Nephron progenitor cell (in vitro differentiated cells): ENCODE data around the gene SIPA1.
"Not testable (repeated sequence)": the region's sequence is repeated elsewhere in the genome, so short reads cannot be mapped to it uniquely, and the experiment has no call there.

Source experiments
- DNase-seq: peaks from one replicate; pipeline ENCODE4 v3.0.0; 2021
- H3K27ac Mint-ChIP-seq: 2 replicates; pipeline ENCODE4 v1.8.0; 2021; ENCODE audit warnings: mild to moderate bottlenecking, moderate library complexity, mixed read lengths
- H3K27me3 Mint-ChIP-seq: 2 replicates; pipeline ENCODE4 v1.8.0; 2021; ENCODE audit warnings: mild to moderate bottlenecking, low read depth, mixed read lengths; ENCODE audit not compliant: poor library complexity
- H3K36me3 Mint-ChIP-seq: 2 replicates; pipeline ENCODE4 v1.8.0; 2021; ENCODE audit warnings: low read depth, mixed read lengths
- H3K4me1 Mint-ChIP-seq: 2 replicates; pipeline ENCODE4 v1.8.0; 2021; ENCODE audit warnings: mixed read lengths
- H3K4me3 Mint-ChIP-seq: 2 replicates; pipeline ENCODE4 v1.8.0; 2021; ENCODE audit warnings: mild to moderate bottlenecking, moderate library complexity, mixed read lengths
- H3K9me3 Mint-ChIP-seq: 2 replicates; pipeline ENCODE4 v1.8.0; 2021; ENCODE audit warnings: mild to moderate bottlenecking, moderate library complexity, mixed read lengths
- CTCF ChIP-seq: fragments of 200-600 bp; sonication (generic); IDR thresholded peaks from 2 replicates; pipeline ENCODE4 v1.5.0; 2021; ENCODE audit warnings: antibody characterized with exemption

The SIPA1 gene

GRCh38 chr11:65660038-65660437 is 22.1 kb downstream of the SIPA1 start:
- no peak for TF ChIP-seq CTCF
- peaks cover 13% of the 10 kb centered on the region for H3K4me1 Mint-ChIP-seq
- peaks cover 2% of the 10 kb centered on the region for H3K27me3 Mint-ChIP-seq
- no peak overlapping the region for H3K4me3 Mint-ChIP-seq
- DNase-seq = no peak
- peaks cover 52% of the 10 kb centered on the region for H3K36me3 Mint-ChIP-seq
- H3K9me3 Mint-ChIP-seq = no peaks in the 10 kb centered on the region
- peak overlapping the region; percentile 91 for H3K27ac Mint-ChIP-seq

GRCh38 chr11:65660908-65661307 is 23.0 kb downstream of the SIPA1 start:
- DNase-seq, H3K27ac Mint-ChIP-seq, H3K27me3 Mint-ChIP-seq, H3K9me3 Mint-ChIP-seq: not testable (repeated sequence)
- Mint-ChIP-seq H3K4me1 (peaks cover 13% of the 10 kb centered on the region), H3K36me3 (peaks cover 44% of the 10 kb centered on the region), H3K4me3 (peak overlapping the region; percentile 83)

- Mint-ChIP-seq H3K4me1 (peaks cover 13% of the 10 kb centered on the region), H3K9me3 (no peaks in the 10 kb centered on the region), H3K27me3 (peaks cover 11% of the 10 kb centered on the region), H3K36me3 (peaks cover 36% of the 10 kb centered on the region), H3K27ac (no peak overlapping the region), H3K4me3 (peak overlapping the region; percentile 83)
- no peak for TF ChIP-seq CTCF
- DNase-seq = no peak
Measured at GRCh38 chr11:65661599-65662246, 23.8 kb downstream of the SIPA1 start.

GRCh38 chr11:65662247-65662798 is 24.4 kb downstream of the SIPA1 start:
- Mint-ChIP-seq H3K27me3 (peaks cover 14% of the 10 kb centered on the region), H3K9me3 (no peaks in the 10 kb centered on the region), H3K36me3 (peaks cover 30% of the 10 kb centered on the region), H3K27ac (no peak overlapping the region), H3K4me3 (peak overlapping the region; percentile 83), H3K4me1 (peaks cover 13% of the 10 kb centered on the region)
- DNase-seq = no peak
- no peak for TF ChIP-seq CTCF

- H3K4me1 Mint-ChIP-seq = peaks cover 13% of the 10 kb centered on the region
- TF ChIP-seq CTCF = no peak
- peak; percentile 91 for DNase-seq
- H3K27ac Mint-ChIP-seq = peak within 1 kb of the TSS; percentile 97
- peaks cover 24% of the 10 kb centered on the region for H3K36me3 Mint-ChIP-seq
- H3K9me3 Mint-ChIP-seq = no peaks in the 10 kb centered on the region
- H3K4me3 Mint-ChIP-seq = peak within 1 kb of the TSS; percentile 89
- peaks cover 15% of the 10 kb centered on the region for H3K27me3 Mint-ChIP-seq
Measured at GRCh38 chr11:65662799-65663638, 25.1 kb downstream of the SIPA1 start, which contains the start of gene RELA. Gene RELA, minus strand, starts transcription at chr11:65662916. Its CDS starts 84 bp downstream, at chr11:65662832.

- Mint-ChIP-seq H3K27me3 (peaks cover 15% of the 10 kb centered on the region), H3K27ac (peak overlapping the region; percentile 97), H3K4me3 (peak overlapping the region; percentile 89), H3K9me3 (no peaks in the 10 kb centered on the region), H3K4me1 (peaks cover 13% of the 10 kb centered on the region), H3K36me3 (peaks cover 19% of the 10 kb centered on the region)
- no peak for TF ChIP-seq CTCF
- DNase-seq = peak; percentile 44
Measured at GRCh38 chr11:65663639-65664200, 25.8 kb downstream of the SIPA1 start.
